Kidney glomerular epithelial cell (primary cell): ENCODE measurements around the gene ZNF839.
A peak's percentile ranks its signal among the peaks of the same experiment; 100 is the strongest.
"Not testable (repeated sequence)": the region's sequence is repeated elsewhere in the genome, so short reads cannot be mapped to it uniquely, and the experiment has no call there.

Experiments
- DNase-seq: peaks from one replicate; lab custom pipeline; 2025; lab: John Stamatoyannopoulos, UW

ZNF839 gene

GRCh38 chr14:102319351-102320032 is at the start of gene ZNF839:
TSS of gene ZNF839 (plus strand) at chr14:102319746. CDS start at chr14:102319766, 20 bp downstream.
- peak; percentile 65 for DNase-seq

- peak; percentile 6 for DNase-seq
These were observed 47.2 kb upstream of the ZNF839 start for GRCh38 chr14:102272392-102272791.

DNA sequence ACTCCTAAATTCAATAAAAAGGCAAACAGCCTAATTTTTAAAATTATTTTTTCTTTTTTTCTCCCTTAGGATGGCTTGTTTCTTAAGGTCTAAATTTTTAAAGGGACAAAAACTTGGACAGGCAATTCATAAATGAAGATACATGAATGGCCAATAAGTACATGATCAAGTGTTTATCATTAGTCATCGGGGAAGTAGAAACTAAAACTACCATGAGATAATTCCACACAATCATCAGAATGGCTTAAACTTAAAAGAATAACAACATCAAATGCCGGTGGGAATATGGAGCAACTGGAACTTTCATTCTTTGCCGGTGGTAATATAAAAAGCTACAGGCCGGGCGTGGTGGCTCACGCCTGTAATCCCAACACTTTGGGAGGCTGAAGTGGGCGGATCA is 43.7 kb upstream of the ZNF839 start:
- DNase-seq, result no peak

GRCh38 chr14:102277874-102278630 is 41.5 kb upstream of the ZNF839 start:
- no peak for DNase-seq

GRCh38 chr14:102278631-102278935 is 41.0 kb upstream of the ZNF839 start:
- DNase-seq, result no peak

GRCh38 chr14:102279282-102279681 is 40.3 kb upstream of the ZNF839 start:
- peak; percentile 53 for DNase-seq

GRCh38 chr14:102279688-102280348 is 39.7 kb upstream of the ZNF839 start:
- DNase-seq, result peak; percentile 98

DNA sequence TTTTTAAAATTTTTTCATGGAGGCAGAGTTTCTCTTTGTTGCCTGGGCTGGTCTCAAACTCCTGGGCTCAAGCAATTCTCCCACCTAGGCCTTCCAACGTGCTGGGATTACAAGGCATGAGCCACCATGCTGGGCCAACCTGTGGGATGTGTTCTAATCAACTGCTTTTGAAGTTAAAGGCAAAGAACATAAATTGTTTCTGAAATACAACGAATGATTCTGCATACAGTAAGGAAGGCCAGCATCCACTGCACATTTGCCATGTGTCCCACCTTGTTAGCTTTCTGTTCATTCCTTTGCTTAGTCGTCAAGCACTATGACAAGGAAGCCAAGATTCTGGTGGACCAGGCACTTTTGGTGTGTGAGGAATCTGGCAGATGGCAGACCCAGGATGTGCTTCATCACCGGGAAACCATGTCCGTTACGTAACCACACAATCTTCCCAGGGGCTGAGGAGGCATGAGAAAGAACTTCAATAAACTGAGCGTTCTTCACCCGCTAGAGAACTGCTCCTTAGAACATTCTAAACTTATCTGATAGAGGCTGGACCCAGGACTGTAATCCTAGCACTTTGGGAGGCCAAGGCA is 39.1 kb upstream of the ZNF839 start:
- DNase-seq, result peak; percentile 25

DNA sequence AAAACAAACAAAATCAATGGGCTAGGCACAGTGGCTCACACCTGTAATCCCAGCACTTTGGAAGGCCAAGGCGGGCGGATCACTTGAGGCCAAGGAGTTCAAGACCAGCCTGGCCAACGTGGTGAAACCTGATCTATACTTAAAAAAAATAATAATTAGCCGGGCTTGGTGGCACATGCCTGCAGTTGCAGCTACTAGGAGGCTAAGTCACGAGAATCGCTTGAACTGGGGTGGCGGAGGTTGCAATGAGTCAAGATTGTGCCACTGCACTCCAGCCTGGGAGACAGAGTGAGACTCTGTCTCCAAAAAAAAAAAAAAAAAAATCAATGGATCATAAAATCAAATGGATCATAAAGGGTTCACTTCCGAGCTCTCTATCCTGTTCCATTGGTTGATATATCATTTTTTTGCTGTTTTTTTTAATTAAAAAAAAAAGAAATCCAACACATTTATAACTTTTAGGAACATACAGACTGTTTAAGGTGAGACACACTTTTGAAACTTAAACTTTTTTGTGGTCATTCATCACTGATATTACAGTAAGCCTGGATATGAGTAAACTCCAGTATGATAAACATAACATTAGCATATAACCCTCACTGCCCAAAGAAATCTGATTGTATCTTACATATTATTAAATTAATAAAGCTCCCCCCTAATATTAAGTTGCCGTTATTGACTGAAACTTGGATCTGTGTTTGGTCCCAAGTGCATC is 36.6 kb upstream of the ZNF839 start:
- no peak for DNase-seq

- DNase-seq, result no peak
These were observed 35.9 kb upstream of the ZNF839 start for GRCh38 chr14:102283631-102284129.

- DNase-seq, result no peak
These were observed 34.4 kb upstream of the ZNF839 start for GRCh38 chr14:102285106-102285505.

DNA sequence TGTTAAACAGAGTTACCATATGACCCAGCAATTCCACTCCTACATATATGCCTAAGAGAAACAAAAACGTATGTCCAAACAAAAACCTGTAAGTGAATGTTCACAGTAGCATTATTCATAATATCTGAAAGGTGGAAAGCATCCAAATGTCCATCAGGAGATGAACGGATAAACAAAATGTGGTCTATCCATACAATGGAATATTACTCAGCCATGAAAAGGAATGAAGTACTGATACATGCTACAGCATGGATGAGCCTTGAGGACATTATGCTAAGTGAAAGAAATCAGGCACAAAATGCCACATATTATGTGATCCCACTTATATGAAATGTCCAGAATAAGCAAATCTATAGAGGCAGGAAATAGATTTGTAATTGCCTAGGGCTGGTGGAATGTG is 31.4 kb upstream of the ZNF839 start:
- DNase-seq, result no peak

DNA sequence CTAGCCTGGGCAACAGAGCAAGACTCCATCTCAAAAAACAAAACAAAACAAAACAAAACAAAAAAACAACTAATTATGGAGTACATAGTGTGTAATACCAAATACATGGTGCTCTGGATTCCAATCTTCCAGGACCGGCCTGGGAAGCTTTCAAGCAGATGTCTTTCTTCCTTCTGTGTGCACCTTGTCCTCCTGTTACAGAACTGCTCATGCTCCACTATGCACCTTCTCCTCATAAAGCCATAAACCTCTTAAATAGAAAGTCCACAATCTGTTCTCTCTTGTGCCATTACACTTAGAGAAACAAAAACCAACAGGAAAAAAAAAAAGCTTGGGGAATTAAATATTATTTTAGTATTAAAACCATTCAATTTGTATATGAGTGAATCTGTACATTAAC is 27.1 kb upstream of the ZNF839 start:
- no peak for DNase-seq

GRCh38 chr14:102293781-102294180 is 25.8 kb upstream of the ZNF839 start:
- DNase-seq, result peak; percentile 34

- no peak for DNase-seq
These were observed 24.3 kb upstream of the ZNF839 start for GRCh38 chr14:102295270-102295669.

- no peak for DNase-seq
These were observed 21.9 kb upstream of the ZNF839 start for GRCh38 chr14:102297436-102298170.

GRCh38 chr14:102298303-102299070 is 21.1 kb upstream of the ZNF839 start:
- DNase-seq, result not testable (repeated sequence)

DNA sequence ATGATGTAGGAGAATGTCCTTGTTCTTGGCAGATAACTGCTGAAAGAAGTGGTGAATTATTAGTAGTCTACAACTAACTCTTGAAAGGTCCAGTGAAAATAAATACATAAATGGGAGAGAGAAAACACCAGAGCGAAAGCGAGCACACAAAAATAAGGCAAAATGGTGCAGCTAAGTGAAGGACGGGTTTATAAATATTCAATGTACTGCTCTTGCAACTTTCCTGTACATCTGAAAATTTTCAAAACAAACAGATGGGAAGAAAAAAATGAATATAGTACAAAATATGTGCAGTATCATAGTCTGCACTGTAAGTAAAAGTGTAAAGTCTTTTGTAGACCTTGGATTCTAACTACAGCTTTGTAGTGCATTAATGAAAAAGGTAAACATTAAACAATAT is 15.9 kb upstream of the ZNF839 start:
- DNase-seq, result no peak

- DNase-seq, result peak; percentile 96
These were observed 14.7 kb upstream of the ZNF839 start, which contains the start of gene MOK for GRCh38 chr14:102304611-102305506. TSS of gene MOK (minus strand) at chr14:102305164. CDS start at chr14:102304968, 196 bp downstream.
